Tibial nerve (tissue), 4 donors: ENCODE data around the gene SLC25A14.

Experiments used
- CTCF ChIP-seq, 5 experiments: fragments of 200-600 bp in 3 of 5; fragments of 450-650 bp in 2 of 5; sonication (generic) in 3 of 5; IDR thresholded peaks; one replicate each; pipeline ENCODE4 v1.5.1; 2016 to 2019; ENCODE audit warnings: antibody characterized with exemption in 5 of 5, mild to moderate bottlenecking in 3 of 5, moderate library complexity in 2 of 5
- EP300 ChIP-seq, 2 donors: sonication (generic); formaldehyde crosslinking; IDR thresholded peaks; one replicate each; pipeline ENCODE4 v1.6.1; 2017; ENCODE audit warnings: antibody characterized with exemption in 2 of 2, mild to moderate bottlenecking in 1 of 2
- POLR2A ChIP-seq, 2 donors: fragments of 450-650 bp; IDR thresholded peaks; one replicate each; pipeline ENCODE4 v1.6.1; 2017; ENCODE audit warnings: antibody characterized with exemption in 2 of 2, mild to moderate bottlenecking in 2 of 2, moderate library complexity in 2 of 2

- TF ChIP-seq CTCF (IDR thresholded peaks at IDR 0.05), result no peak
- no peak for TF ChIP-seq POLR2A (IDR thresholded peaks at IDR 0.05)
- no peak for TF ChIP-seq EP300 (IDR thresholded peaks at IDR 0.05)
Measured at GRCh38 chrX:130416785-130417184, 77.1 kb downstream of the SLC25A14 start.
